ENCODE data around the gene POLR1H.
"Not testable (repeated sequence)": the region's sequence is repeated elsewhere in the genome, so short reads cannot be mapped to it uniquely, and the experiment has no call there.

DNA sequence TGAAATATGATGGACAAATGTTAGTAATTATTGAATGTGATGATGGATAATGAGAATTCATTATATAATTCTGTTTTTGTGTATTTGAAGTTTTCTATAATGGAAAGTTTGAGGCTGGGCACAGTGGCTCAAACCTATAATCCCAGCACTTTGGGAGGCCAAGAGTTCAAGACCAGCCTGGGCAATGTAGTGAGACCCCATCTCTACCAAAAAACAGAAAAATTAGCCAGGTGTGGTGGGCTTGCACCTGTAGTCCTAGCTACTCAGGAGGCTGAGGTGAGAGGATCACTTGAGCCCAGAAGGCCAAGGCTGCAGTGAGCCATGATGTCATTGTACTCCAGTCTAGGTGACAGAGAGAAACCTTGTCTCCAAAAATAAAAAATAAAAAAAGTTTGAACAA is 38.4 kb upstream of the POLR1H start:
- not testable (repeated sequence) for TF ChIP-seq CTCF (IDR thresholded peaks at IDR 0.05); POLR2A (IDR thresholded peaks at IDR 0.05; ENCODE audit: low read depth); POLR2AphosphoS5 (IDR thresholded peaks at IDR 0.05)
